NCI-H748 (cell line): ENCODE data around the gene AATK.

Source experiments
- DNase-seq: peaks from one replicate; lab custom pipeline; 2025; ENCODE audit not compliant: unreplicated experiment; lab: John Stamatoyannopoulos, UW

Gene AATK

DNA sequence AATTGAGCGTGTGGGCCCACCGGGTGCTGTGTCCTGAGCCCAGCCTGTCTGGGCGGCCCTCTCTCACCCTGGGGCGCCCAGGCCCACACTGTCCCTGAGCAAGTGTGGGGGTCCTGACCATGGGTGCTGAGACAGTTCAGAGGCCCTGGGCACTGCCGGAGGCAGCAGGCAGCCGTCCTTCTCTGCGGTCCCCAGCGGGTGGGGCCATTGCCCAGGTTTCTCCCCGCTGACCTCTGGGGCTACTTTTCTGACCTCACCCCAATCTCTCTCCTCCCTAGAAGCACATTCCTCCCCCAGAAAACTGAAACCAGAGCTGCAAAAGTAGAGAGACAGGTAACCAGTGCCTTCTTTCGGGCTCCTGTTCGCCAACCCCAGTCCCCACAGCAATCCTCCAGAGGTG is 36.7 kb downstream of the AATK start:
- no peak for DNase-seq

- no peak for DNase-seq
Observed at GRCh38 chr17:81128774-81129173, 37.2 kb downstream of the AATK start.

- no peak for DNase-seq
Observed at GRCh38 chr17:81128338-81128737, 37.7 kb downstream of the AATK start.

- DNase-seq: no peak
Observed at GRCh38 chr17:81127526-81128177, 38.4 kb downstream of the AATK start.

GRCh38 chr17:81127133-81127455 is 38.9 kb downstream of the AATK start:
- no peak for DNase-seq

DNA sequence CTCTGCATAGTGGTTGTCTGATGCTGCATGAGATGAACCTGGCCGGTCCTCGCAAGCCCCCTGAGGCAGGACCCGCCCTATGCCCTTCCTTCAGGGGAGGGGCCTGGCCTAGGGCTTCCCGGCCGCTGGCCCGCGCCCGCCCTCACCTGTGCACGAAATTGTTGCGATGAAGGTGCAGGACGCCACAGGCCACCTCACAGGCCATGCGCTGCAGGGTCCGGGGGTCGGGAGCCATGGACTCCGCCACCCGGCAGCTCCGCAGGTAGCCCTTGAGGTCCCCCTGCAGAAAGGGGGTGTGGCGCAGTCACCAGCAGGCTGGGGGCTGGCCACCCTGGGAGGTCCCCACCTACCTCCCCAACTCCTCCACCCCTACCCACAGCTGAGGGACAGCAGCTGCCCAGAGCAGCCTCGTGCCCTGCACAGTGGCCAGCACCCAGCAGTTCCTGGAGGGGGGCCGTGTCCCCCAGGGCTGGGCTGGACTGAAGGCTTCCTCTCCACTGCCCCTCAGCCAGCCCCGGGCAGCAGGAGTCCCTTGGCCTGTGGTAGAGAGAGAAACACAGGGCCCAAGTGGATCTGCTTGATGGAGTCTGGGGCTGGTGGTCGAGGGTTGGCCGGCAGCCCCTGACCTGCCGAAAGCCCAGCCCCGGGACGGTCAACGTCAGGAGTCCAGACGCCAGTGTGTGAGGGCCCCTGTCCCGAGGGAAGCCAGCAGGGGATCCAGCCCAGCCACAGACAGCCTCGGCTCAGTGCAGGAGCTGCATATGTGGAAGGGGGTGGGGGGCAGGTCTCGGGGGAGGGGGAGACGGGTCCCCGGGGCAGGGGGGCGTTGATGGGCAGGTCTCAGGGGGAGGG is 39.5 kb downstream of the AATK start:
- DNase-seq: no peak

DNA sequence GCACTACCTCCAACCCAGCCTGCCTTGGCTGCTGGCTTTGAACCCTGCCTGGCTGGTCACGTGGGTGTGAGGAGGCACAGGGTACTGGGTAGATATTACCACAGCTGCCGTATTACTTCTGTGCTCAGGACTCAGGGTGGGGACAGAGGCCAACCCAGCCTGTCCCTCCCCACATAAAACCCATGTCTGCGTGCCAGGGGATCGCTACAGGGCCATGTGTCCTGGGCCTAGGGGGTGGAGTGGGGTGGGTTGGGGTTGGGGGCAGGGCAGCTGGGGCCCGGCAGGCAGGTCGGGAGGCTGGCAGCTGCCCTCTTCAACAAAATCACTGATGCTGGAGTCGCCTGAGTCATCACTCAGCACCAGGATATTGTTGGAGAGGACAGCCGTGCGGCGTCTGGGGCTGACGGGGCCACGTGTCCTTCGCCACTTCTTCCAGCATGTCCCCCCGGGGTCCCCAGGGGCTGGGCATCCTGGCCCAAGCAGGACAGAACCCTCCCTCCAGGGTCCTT is 40.4 kb downstream of the AATK start:
- DNase-seq: no peak

DNA sequence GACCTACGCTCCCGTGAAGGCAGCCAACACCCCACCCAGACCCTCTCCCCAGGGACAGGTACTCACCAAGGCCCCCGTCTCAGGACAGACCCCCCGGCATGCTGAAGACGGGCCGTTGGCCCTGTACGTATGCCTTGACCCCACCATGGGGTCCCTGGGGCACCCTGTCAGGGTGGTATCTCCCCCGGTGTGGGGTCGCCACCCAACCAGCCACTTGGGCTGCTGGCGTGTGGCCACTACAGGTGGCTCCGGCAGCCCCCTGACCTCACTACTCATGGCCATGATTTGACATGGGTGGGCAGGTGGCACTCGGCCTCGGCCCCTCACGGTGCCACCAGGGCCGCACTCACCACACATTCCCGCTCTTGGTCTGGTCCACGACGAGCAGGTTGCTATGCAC is 41.6 kb downstream of the AATK start:
- no peak for DNase-seq

DNA sequence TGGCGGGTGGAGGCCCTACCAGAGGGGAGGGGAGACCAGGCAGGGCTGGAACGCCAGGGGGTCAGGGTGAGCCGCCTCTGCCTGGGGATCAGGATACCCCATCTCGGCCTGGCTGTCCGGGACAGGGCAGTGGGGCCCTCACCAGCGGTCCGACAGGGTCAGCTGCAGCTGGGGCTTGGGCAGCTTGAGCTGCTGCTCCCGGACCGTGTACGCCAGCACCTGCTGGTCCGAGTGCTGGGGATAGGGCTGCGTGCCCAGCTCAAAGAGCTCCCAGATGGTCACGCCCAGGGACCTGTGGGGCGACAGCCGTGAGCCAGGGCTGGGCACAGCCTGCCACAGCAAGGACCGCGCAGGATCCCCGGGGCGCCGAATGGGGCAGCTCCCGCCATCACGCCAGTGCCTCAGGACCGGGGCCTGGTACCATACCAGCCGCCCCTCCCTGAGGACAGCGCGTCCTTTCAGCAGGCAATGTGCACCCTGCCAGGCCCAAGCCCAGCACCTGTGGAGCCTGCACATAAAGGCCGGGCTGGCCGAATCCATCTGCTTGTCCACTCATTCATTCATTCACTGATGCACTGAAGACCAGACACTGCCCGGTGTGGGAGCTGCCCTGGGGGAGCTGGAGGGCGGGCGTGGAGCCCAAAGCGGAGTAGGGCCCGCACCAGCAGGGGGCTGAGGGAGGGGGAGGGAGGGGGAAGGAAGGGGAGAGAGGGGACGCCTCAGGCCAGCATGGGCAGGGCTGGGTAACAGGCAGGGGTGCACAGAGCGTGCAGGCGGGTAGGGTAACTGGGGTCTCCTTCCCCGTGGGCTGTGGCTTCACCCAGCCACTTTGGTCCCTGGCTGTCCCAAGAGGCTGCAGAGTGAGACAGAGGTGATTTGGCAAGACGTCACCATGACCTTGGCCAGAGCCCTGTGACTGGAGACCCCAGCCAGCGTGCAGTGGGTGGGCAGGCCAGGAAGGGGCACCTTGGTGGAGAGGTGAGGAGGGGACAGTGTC is 42.7 kb downstream of the AATK start:
- DNase-seq: no peak

DNA sequence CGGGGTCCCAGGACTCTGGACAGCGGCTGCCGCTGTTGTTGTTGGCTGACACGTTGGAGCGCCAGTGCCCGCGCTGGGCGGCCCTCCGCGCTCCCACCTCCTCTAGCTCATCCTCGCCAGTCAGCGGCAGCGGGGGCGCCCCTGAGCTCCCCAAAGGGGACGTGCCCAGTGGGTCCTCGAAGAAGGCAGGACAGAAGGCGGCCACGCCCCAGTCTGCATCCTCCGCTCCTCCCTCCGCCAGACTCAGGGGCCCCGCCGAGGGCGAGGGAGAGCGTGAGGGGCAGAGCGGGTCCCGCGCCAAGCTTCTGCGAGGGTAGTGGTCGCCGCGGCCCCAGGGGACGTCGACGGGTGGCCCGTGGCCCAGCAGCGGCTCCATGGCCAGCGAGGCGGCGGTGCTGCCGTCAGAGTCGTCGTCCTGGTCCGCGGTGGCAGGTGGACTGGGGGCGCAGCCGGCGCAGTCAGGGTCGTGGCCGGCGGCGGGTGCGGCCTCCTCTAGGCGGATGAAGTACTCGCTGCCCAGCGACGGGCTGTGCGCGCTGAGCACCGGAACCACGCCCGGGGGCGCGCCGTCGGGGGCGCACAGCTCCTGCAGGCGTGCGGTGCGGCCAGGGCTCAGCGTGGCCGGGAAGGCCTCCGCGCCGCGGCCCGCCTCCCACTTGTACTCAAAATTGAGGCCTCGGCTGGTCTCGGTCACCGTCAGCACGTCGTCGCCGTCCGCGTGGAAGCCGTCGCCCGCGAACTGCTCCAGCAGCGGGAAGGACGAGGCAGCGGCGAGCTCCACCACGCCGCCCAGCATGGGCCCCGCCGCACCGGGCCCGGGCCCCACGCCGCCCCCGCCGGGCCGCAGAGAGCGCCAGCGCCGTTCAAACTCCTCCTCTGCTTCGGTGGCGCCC is 43.9 kb downstream of the AATK start:
- peak; percentile 33 for DNase-seq

DNA sequence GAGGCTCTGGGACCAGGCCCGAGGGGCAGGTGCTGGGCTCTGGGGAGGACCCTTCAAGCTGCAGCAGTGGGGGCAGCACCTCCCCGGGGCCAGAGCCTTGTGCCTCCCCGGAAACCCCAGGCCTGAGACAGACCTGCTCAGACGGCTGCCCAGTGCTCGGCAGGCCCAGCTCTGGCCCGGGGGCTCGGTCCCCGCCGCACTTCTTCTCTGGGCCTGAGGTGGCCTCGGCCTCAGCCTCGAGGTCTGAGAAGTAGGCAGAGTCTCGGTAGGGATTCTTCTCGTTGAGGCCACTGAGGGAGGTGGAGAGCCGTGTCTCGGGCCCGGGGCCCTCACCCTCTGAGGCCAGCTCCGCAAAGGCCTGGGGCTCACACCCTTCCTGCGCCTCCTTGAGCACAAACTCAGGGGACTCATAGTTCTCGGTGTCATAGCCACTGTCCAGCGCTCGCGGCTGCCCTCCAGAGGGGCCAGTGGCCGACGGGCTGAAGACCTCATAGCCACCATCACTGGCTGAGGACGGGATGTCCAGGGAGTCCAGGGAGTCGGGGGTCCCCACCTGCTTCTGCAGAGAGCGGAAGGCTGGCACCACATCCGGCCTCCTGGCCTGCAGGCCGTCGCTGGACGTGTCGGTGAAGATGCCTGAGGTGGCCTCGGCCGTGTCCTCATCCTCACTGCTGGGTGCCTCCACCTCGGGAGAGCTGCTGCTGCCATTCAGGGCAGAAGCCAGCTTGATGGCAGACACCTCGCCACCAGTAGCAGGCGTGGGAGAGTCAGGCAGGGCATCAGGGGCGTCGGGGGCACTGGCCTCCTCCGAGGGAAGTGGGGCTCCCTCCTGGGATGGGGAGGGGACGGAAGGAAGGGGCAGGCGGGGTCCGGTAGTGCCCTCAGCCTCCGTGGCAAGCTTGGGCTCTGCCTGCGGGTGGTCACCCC is 45.1 kb downstream of the AATK start:
- no peak for DNase-seq

GRCh38 chr17:81120149-81120484 is 45.9 kb downstream of the AATK start:
- no peak for DNase-seq

- peak; percentile 54 for DNase-seq
Observed at GRCh38 chr17:81119223-81120148, 46.5 kb downstream of the AATK start.

GRCh38 chr17:81118308-81119221 is 47.5 kb downstream of the AATK start:
- no peak for DNase-seq

DNA sequence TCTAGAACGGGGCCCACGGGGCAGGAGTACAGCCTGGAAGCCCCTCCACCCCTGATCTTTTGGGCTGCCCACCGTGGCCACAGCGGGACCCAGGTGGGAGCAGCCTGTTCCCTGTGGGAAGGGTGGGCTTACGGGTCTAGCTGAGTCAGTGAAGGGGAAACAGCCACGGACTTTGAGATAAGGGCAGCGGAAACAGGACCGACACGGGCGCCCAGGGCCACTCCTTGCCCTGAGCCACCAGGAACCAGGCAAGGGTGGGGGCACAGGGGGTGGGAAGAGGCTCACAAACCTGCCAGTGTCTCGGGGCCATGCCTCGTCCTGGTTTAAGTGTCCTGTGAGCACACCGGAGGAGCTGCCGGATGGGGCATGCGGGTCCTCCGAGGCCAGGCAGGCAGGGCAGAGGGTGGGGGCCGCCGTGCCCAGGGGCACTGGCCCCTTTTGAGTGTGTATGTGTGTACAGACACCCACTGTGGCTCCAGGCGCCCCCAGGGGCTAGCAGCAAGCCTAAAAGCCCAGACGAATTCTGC is 48.3 kb downstream of the AATK start:
- no peak for DNase-seq

DNA sequence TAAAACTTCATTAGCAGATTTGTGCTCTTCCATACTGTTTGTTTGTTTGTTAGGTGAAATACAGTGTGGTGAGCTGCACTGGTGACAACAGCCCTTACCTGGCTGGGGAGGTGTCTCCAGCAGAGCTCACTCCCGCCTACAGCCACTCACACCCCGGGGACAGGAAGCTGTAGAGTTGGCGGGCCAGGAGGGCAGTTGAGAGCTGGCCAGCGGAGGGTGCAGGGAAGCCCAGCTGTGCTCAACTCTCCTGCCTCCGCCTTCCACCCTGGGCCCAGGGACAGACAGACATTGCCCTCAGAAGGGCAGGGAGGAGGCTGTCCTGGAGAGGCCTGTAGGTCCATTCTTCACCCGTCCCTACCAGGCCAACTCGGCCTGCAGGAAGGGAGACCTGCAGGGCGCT is 49.3 kb downstream of the AATK start:
- no peak for DNase-seq
